HepG2 (cell line): ENCODE results near the gene SPPL2B. TPM values are rescaled to one million over a fixed set of nuclear protein-coding genes. Genes with fewer than 3 reads are reported as not detected.
A peak's percentile ranks its signal among the peaks of the same experiment; 100 is the strongest.

Experiments
- ARNTL ChIP-seq: sonication (generic); formaldehyde crosslinking; IDR thresholded peaks from 2 replicates; pipeline ENCODE4 v1.4.0; 2020; ENCODE audit warnings: mild to moderate bottlenecking, missing genetic modification reagents
- CHCHD3 ChIP-seq: sonication (generic); formaldehyde crosslinking; IDR thresholded peaks from 2 replicates; pipeline ENCODE4 v1.8.0; 2022; ENCODE audit warnings: mild to moderate bottlenecking, missing genetic modification reagents, moderate library complexity
- ELF4 ChIP-seq: sonication (generic); formaldehyde crosslinking; IDR thresholded peaks from 2 replicates; pipeline ENCODE4 v1.5.0; 2020; ENCODE audit warnings: missing genetic modification reagents, mild to moderate bottlenecking, moderate library complexity, borderline replicate concordance
- HDAC2 ChIP-seq: sonication (generic); formaldehyde crosslinking; IDR thresholded peaks from 2 replicates; pipeline ENCODE4 v1.4.0; 2020; ENCODE audit warnings: missing genetic modification reagents
- SKI ChIP-seq: fragments of 450-650 bp; IDR thresholded peaks from one replicate; pipeline ENCODE4 v1.6.1; 2018; ENCODE audit warnings: mild to moderate bottlenecking; ENCODE audit not compliant: partially characterized antibody
- SOX13 ChIP-seq, 3 experiments: fragments of 450-650 bp in 1 of 3; sonication (generic) in 1 of 3; formaldehyde crosslinking in 1 of 3; IDR thresholded peaks in 2 of 3; conservative IDR thresholded peaks in 1 of 3; 2 replicates each; pipeline versions ENCODE4 v1.5.0 to v1.6.1; 2016 to 2020; ENCODE audit warnings: antibody characterized with exemption in 1 of 3, mild to moderate bottlenecking in 1 of 3, missing compliant biosample characterization in 1 of 3, missing genetic modification reagents in 1 of 3, moderate library complexity in 1 of 3
- ZFP37 ChIP-seq: sonication (generic); formaldehyde crosslinking; IDR thresholded peaks from 2 replicates; pipeline ENCODE4 v1.4.0; 2020; ENCODE audit warnings: missing genetic modification reagents, borderline replicate concordance
- ZKSCAN1 ChIP-seq: fragments of 150-350 bp; IDR thresholded peaks from 2 replicates; pipeline ENCODE4 v1.6.1; 2014; ENCODE audit warnings: low read length
- ZNF317 ChIP-seq: sonication (generic); formaldehyde crosslinking; IDR thresholded peaks from 2 replicates; pipeline ENCODE4 v1.5.0; 2020; ENCODE audit warnings: mild to moderate bottlenecking, missing genetic modification reagents
- ZNF530 ChIP-seq: sonication (generic); formaldehyde crosslinking; IDR thresholded peaks from 2 replicates; pipeline ENCODE4 v1.5.0; 2020; ENCODE audit warnings: low read depth, mild to moderate bottlenecking, missing genetic modification reagents
- ZNF850 ChIP-seq: sonication (generic); formaldehyde crosslinking; conservative IDR thresholded peaks from 2 replicates; pipeline ENCODE4 v1.9.0; 2021; ENCODE audit warnings: mild to moderate bottlenecking, missing genetic modification reagents
- polyA plus RNA-seq, 8 experiments: library from polyadenylated mRNA; depleted of rRNA in 3 of 8; stranded (reverse) in 7 of 8; unstranded in 1 of 8; fragments of >200 nt; fragmentation: Illumina TruSeq in 4 of 8; extraction: Trizol in 4 of 8; gene quantifications; 2 replicates each; pipeline versions ENCODE4 v1.2.1 to v1.2.3, GENCODE V29; 2011 to 2016; ENCODE audit warnings: low read depth in 4 of 8, missing spikeins in 1 of 8, mixed read lengths in 1 of 8; ENCODE audit not compliant: insufficient read depth in 1 of 8
- total RNA-seq, 5 experiments: library from RNA; depleted of rRNA; stranded (reverse); fragments of >200 nt; fragmentation: Illumina TruSeq; extraction: Trizol; gene quantifications; 2 replicates each; pipeline ENCODE4 v1.2.3, GENCODE V29; 2016; ENCODE audit warnings: low read depth in 1 of 5
- TF ChIP-seq, protein P1 (sequence below): sonication (generic); formaldehyde crosslinking; IDR thresholded peaks from 2 replicates; pipeline ENCODE4 v1.4.0; 2020; ENCODE audit warnings: mild to moderate bottlenecking, missing genetic modification reagents
- TF ChIP-seq, protein P2 (sequence below): sonication (generic); formaldehyde crosslinking; conservative IDR thresholded peaks from 2 replicates; pipeline ENCODE4 v1.8.0; 2022; ENCODE audit warnings: low read depth, missing genetic modification reagents
- TF ChIP-seq, protein P3 (sequence below): IDR thresholded peaks from 2 replicates; pipeline ENCODE4 v1.6.1; 2016; ENCODE audit warnings: mild to moderate bottlenecking
- TF ChIP-seq, protein P4 (sequence below): sonication (generic); formaldehyde crosslinking; IDR thresholded peaks from 2 replicates; pipeline ENCODE4 v1.5.0; 2020; ENCODE audit warnings: missing genetic modification reagents, mild to moderate bottlenecking, borderline replicate concordance
- TF ChIP-seq, protein P5 (sequence below): sonication (generic); formaldehyde crosslinking; IDR thresholded peaks from 2 replicates; pipeline ENCODE4 v1.5.1; 2020; ENCODE audit warnings: mild to moderate bottlenecking, missing genetic modification reagents, borderline replicate concordance

The SPPL2B gene
- total and polyA plus RNA-seq, 2 of the 13 experiments (the other 11 are each of a cell fraction or from before 2014, with no cell fraction given): 14.9 to 15.2 TPM

DNA sequence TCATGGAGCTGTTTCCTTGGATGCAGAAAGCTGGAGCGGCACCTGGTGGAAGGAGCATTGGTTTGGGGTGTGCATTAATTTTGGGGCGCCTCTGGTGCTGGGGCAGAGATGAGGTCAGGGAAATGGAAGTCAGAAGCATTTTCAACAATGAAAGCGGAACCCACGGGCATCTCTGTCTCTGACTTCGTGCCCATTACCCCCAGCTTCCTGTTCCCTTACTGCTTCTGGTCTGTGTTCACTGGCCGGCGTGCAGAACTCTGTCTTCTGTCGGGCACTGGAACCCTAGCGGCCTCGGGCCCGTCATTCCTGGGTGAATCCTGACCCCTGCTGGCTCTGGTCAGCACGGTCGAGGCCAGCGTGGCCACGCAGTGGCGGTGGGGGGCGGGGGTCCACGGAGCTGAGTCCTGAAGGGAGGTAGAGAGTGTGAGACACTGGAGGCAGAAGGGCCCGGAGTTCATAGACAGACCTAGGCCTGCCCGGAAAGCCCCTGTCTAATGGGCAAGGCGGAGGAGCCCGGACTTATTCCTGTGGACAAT lies 12.6 kb upstream of the SPPL2B start (continued):
- TF ChIP-seq ZNF317 (CRISPR knock-in tag) (peak; percentile 81; the same call in 1 of the 2 replicates), ARNTL (CRISPR knock-in tag) (no peak), ZKSCAN1 (no peak), ZNF530 (CRISPR knock-in tag) (no peak), CHCHD3 (CRISPR knock-in tag) (no peak), ZNF850 (CRISPR knock-in tag) (no peak), SKI (peak; percentile 33), SOX13 (IDR thresholded peaks at IDR 0.05) (no peak), SOX13 (CRISPR knock-in tag; conservative IDR thresholded peaks at IDR 0.05 in 1 of 2, IDR thresholded peaks at IDR 0.05 in 1 of 2) (0 out of 4 replicates have a peak, but pooled peaks of 1 of the 2 experiments have one; percentile 24), ZFP37 (CRISPR knock-in tag) (no peak), HDAC2 (peak; percentile 60), ELF4 (CRISPR knock-in tag) (no peak)
- TF ChIP-seq, protein P1, sequence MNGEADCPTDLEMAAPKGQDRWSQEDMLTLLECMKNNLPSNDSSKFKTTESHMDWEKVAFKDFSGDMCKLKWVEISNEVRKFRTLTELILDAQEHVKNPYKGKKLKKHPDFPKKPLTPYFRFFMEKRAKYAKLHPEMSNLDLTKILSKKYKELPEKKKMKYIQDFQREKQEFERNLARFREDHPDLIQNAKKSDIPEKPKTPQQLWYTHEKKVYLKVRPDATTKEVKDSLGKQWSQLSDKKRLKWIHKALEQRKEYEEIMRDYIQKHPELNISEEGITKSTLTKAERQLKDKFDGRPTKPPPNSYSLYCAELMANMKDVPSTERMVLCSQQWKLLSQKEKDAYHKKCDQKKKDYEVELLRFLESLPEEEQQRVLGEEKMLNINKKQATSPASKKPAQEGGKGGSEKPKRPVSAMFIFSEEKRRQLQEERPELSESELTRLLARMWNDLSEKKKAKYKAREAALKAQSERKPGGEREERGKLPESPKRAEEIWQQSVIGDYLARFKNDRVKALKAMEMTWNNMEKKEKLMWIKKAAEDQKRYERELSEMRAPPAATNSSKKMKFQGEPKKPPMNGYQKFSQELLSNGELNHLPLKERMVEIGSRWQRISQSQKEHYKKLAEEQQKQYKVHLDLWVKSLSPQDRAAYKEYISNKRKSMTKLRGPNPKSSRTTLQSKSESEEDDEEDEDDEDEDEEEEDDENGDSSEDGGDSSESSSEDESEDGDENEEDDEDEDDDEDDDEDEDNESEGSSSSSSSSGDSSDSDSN (CRISPR knock-in tag): peak; percentile 52; the same call in 1 of the 2 replicates
- TF ChIP-seq, protein P2, sequence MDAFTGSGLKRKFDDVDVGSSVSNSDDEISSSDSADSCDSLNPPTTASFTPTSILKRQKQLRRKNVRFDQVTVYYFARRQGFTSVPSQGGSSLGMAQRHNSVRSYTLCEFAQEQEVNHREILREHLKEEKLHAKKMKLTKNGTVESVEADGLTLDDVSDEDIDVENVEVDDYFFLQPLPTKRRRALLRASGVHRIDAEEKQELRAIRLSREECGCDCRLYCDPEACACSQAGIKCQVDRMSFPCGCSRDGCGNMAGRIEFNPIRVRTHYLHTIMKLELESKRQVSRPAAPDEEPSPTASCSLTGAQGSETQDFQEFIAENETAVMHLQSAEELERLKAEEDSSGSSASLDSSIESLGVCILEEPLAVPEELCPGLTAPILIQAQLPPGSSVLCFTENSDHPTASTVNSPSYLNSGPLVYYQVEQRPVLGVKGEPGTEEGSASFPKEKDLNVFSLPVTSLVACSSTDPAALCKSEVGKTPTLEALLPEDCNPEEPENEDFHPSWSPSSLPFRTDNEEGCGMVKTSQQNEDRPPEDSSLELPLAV (CRISPR knock-in tag): no peak
- TF ChIP-seq, protein P3, sequence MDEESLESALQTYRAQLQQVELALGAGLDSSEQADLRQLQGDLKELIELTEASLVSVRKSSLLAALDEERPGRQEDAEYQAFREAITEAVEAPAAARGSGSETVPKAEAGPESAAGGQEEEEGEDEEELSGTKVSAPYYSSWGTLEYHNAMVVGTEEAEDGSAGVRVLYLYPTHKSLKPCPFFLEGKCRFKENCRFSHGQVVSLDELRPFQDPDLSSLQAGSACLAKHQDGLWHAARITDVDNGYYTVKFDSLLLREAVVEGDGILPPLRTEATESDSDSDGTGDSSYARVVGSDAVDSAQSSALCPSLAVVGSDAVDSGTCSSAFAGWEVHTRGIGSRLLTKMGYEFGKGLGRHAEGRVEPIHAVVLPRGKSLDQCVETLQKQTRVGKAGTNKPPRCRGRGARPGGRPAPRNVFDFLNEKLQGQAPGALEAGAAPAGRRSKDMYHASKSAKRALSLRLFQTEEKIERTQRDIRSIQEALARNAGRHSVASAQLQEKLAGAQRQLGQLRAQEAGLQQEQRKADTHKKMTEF: peak; percentile 79
- TF ChIP-seq, protein P4, sequence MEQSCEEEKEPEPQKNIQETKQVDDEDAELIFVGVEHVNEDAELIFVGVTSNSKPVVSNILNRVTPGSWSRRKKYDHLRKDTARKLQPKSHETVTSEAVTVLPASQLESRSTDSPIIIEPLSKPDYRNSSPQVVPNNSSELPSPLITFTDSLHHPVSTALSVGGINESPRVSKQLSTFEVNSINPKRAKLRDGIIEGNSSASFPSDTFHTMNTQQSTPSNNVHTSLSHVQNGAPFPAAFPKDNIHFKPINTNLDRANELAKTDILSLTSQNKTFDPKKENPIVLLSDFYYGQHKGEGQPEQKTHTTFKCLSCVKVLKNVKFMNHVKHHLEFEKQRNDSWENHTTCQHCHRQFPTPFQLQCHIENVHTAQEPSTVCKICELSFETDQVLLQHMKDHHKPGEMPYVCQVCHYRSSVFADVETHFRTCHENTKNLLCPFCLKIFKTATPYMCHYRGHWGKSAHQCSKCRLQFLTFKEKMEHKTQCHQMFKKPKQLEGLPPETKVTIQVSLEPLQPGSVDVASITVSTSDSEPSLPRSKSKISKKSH (CRISPR knock-in tag): peak; percentile 6; the same call in 1 of the 2 replicates
- TF ChIP-seq, protein P5, sequence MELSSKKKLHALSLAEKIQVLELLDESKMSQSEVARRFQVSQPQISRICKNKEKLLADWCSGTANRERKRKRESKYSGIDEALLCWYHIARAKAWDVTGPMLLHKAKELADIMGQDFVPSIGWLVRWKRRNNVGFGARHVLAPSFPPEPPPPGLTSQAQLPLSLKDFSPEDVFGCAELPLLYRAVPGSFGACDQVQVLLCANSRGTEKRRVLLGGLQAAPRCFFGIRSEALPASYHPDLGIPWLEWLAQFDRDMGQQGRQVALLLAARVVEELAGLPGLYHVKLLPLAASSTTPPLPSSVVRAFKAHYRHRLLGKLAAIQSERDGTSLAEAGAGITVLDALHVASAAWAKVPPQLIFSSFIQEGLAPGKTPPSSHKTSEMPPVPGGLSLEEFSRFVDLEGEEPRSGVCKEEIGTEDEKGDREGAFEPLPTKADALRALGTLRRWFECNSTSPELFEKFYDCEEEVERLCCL (CRISPR knock-in tag): no peak
